ENCODE data around the gene NBPF26.
"Not testable (repeated sequence)": the region's sequence is repeated elsewhere in the genome, so short reads cannot be mapped to it uniquely, and the experiment has no call there.

Gene NBPF26

DNA sequence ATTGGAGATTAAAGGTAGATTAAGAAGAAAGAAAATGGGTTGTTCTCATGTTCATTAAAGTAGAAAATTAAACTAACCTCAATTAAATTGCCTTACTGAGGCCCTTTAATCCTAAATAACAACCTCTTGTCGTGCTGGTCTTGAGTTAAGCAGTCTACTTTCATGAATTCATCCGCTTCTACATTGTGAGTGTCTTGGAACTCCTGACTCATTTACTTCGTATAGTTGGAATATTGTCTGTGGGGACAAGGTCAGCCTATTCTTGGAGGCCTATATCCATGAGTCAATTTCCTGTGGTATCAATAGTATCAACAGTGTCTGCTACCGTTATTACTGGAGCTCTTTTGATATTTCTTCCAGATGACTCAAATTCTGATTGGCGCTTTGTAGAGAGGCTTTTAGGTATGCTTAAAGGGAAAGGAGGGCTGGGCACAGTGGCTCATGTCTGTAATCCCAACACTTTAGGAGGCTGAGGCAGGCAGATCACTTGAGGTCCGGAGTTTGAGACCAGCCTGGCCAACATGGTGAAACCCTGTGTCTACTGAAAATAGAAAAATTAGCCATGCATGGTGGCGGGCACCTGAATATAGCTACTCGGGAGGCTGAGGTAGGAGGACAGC lies 136.0 kb downstream of the NBPF26 start:
- not testable (repeated sequence) for DNase-seq

DNA sequence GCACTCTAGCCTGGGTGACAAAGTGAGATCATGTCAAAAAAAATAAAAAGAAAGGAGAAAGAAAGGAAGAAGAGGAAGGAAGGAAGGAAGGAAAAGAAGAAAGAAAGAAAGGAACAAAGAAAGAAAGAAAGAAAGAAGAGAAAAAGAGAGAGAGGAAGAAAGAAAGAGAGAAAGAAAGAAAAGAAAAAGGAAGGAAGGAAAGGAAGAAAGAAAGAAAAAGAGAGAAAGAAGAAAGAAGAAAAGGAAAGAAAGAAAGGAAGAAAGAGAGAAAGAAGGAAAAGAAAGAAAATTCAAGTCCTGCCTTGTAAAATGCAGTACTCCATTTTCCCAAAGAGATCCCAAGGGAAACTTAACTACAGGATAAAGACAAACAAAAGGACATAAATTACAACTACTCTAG lies 154.5 kb downstream of the NBPF26 start:
- DNase-seq = not testable (repeated sequence)

DNA sequence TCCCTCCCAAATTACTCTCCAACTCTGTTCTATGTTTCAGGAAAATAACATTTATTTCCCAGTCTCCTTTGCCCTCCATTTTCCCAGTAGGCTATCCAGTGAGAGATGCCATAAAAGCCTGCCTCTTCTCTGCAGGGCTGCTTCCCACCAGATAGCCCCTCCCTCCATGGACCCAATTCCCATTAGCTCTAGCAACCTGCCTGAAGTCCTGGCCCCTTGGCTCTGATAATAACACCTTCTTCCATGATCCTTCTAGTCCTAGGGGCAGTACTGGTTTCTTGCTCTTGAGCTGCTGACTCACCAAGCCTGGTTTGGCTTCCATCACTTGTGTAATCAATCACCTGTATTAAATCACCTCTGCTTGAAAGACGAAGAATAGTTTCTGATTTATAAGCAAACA lies 156.3 kb downstream of the NBPF26 start:
- DNase-seq = not testable (repeated sequence)

DNA sequence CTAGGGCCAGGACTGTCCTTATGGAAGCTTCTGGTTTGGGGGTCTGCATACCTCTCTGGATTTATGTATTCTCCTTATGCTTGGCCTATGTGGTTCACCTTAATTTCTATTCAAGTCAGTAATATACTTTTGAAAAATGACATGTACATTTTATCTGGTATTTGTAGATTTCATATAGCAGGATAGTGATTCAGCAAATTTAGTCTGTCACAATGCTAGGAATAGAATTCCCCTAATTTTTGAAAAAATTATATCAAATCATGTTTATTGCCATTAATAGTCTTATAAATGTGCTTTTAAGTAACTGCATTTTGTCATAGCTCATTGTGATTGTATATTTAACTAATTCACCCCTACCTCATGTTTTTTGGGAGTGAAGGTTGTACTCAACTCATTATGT lies 158.2 kb downstream of the NBPF26 start:
- not testable (repeated sequence) for DNase-seq
